ENCODE results near the gene UBLCP1.
A peak's percentile ranks its signal among the peaks of the same experiment; 100 is the strongest.
"Not testable (repeated sequence)": the region's sequence is repeated elsewhere in the genome, so short reads cannot be mapped to it uniquely, and the experiment has no call there.

Gene UBLCP1

DNA sequence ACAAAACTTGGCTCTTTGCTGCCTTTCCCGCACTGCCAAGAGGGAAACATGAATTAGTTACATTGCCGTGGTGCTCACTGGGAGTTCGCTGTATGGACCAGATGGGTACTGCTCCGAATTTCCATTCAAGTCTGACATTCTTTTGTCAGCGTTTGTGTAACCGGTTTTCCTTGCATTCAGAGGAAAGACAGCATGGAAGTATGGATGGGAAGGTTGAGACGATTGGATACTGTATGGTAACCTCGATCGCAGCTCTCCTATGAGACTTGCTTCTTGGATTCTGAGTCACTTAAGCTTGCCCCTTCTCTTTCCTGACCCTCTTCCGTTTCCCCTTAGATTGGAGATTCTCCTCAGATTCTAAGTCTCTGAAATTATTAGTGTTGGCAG lies 625 bp upstream of the UBLCP1 start:
- peak overlapping the region; percentile 95 for H3K4me3 ChIP-seq (ENCODE audit: low read depth, low read length)
- DNase-seq (ENCODE audit: low read depth), result no peak
- TF ChIP-seq, protein P1, sequence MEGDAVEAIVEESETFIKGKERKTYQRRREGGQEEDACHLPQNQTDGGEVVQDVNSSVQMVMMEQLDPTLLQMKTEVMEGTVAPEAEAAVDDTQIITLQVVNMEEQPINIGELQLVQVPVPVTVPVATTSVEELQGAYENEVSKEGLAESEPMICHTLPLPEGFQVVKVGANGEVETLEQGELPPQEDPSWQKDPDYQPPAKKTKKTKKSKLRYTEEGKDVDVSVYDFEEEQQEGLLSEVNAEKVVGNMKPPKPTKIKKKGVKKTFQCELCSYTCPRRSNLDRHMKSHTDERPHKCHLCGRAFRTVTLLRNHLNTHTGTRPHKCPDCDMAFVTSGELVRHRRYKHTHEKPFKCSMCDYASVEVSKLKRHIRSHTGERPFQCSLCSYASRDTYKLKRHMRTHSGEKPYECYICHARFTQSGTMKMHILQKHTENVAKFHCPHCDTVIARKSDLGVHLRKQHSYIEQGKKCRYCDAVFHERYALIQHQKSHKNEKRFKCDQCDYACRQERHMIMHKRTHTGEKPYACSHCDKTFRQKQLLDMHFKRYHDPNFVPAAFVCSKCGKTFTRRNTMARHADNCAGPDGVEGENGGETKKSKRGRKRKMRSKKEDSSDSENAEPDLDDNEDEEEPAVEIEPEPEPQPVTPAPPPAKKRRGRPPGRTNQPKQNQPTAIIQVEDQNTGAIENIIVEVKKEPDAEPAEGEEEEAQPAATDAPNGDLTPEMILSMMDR (IDR thresholded peaks at IDR 0.05; ENCODE audit: low read depth, low read length, missing control alignments), result no peak
- in situ Hi-C loops (cut with HindIII; ENCODE audit: low sequenced_read_pairs), result no loop called here

DNA sequence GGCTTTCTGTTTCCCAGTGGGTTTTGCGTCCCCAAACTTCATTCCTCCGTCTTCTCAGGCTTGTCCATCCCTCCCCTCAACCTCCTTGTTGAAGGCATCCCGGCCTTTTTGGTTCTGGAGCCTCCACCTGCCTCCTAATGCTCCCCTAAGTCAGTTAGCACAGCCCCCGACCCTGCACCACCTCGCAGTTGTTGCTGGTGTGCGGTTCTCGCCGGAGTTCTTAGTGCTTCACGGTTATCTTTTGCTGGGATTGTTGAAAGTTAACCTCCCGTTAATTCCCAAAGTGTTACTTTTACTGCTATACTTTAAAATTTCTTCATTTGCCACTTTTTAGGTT lies 447 bp downstream of the UBLCP1 start:
- in situ Hi-C loops (cut with HindIII; ENCODE audit: low sequenced_read_pairs), result no loop called here
- H3K4me3 ChIP-seq (ENCODE audit: low read depth, low read length), result peak overlapping the region; percentile 95
- TF ChIP-seq, protein P1 (IDR thresholded peaks at IDR 0.05; ENCODE audit: low read depth, low read length, missing control alignments), result no peak
- DNase-seq (ENCODE audit: low read depth), result no peak

DNA sequence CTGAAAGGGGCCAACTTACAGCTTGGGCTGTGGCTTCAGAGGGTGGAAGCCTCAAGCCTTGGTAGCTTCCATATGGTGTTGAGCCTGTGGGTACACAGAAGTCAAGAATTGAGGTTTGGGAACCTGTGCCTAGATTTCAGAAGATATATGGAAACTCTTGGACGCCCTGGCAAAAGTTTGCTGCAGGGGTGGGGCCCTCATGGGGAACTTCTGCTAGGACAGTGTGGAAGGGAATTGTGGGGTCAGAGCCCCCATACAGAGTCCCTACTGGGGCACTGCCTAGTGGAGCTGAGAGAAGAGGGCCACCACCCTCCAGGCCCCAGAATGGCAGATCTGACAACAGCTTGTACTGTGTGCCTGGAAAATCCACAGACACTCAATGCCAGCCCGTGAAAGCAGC lies 3.7 kb downstream of the UBLCP1 start:
- DNase-seq (ENCODE audit: low read depth); in situ Hi-C loops (cut with HindIII; ENCODE audit: low sequenced_read_pairs): not testable (repeated sequence)

DNA sequence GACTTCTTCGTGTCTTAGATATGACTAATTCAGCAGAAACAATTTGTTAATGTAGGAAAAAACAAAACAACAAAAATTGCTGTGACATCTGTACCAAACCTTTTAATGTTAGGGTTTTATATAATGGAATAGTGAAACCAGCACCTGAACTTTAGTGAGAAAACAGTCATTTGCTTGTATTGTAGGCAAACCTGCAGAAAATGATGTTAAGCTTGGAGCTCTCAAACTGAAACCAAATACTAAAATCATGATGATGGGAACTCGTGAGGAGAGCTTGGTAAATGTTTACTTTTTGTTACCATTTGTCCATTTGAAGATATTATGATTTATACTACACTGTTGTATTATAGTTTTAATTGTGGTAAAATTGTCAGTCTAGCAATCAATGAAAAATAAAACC lies 6.6 kb downstream of the UBLCP1 start:
- in situ Hi-C loops (cut with HindIII; ENCODE audit: low sequenced_read_pairs), result no loop called here
- TF ChIP-seq, protein P1 (IDR thresholded peaks at IDR 0.05; ENCODE audit: low read depth, low read length, missing control alignments), result no peak
- no peak for DNase-seq (ENCODE audit: low read depth)
- no peak overlapping the region for H3K4me3 ChIP-seq (ENCODE audit: low read depth, low read length)

More for the DNA sequence above, 3.7 kb downstream of the UBLCP1 start:
- not testable (repeated sequence) for H3K4me3 ChIP-seq (ENCODE audit: low read depth, low read length)

DNA sequence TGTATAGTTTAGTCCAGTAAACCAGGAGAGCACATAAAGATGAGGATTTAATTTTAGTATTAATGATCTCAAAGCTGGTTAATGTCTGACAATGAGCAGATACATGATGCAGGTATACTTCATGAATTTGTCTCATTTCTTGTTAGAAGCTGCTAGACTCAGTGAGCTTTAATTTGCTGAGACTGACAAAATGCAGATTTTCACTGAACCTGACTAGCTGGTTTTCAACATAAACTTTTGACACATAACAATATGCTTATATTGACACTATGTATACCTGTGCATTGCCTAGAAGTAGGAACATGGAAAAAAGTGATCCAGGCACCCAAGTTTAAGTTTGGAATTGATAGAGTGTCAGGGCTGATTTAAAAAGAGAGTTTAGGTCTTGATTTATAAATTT lies 10.8 kb downstream of the UBLCP1 start:
- no peak for DNase-seq (ENCODE audit: low read depth)
- no peak overlapping the region for H3K4me3 ChIP-seq (ENCODE audit: low read depth, low read length)
- in situ Hi-C loops (cut with HindIII; ENCODE audit: low sequenced_read_pairs), result no loop called here
- TF ChIP-seq, protein P1 (IDR thresholded peaks at IDR 0.05; ENCODE audit: low read depth, low read length, missing control alignments), result no peak

DNA sequence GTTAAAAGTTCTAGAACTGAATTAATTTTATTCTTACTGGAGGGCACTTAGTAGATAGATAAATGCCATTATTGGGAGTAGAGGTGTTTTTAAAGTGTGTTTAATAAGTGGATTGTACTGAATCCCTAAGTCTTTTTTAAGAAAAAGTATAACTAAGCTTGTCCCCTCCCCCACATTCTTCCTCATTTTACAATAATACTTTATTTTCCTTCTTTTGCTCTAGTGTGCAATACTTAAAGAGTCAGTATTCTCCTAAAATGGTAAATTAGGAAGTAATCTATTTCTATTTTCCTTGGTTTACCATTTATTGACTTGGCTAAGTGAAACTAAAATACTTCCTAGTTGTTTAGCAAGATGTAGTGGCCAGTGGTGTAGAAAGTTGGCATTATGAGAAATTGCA lies 11.6 kb downstream of the UBLCP1 start:
- in situ Hi-C loops (cut with HindIII; ENCODE audit: low sequenced_read_pairs), result loop anchor here (25.0 kb wide), 1 partner anchor 713 kb away; no protein-coding TSS in a partner anchor
- no peak for DNase-seq (ENCODE audit: low read depth)
- TF ChIP-seq, protein P1 (IDR thresholded peaks at IDR 0.05; ENCODE audit: low read depth, low read length, missing control alignments), result no peak
- no peak overlapping the region for H3K4me3 ChIP-seq (ENCODE audit: low read depth, low read length)

DNA sequence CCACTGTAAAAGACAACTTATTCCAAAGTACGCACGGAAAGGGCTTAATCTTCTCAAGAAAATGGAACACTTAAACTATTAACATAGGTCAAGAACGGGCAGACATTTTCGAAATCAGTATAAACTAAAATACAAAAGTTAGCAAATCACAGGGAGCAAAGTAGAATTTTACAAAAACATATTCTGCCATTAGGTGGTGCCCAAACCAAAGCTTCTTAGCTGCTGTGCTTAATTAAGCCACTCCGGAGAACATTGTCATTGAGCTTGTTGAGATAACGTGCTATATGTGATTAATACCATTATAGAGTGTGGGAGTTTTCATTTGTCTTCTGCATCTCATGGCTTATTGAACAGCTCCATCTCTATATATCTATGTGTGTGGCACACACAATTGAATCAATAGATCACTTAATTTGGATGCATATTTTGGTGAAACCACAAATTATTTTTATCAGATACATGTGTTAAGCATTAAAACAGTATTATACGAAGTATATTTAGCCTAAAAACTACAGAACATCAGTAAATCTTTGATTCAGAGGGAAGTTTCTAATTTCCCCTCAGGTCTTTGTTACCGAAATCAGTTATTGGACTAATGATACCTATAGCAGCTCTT lies 23.4 kb downstream of the UBLCP1 start:
- DNase-seq (ENCODE audit: low read depth), result peak; percentile 37
- in situ Hi-C loops (cut with HindIII; ENCODE audit: low sequenced_read_pairs), result loop anchor here (25.0 kb wide), 1 partner anchor 701 kb away; no protein-coding TSS in a partner anchor
- H3K4me3 ChIP-seq (ENCODE audit: low read depth, low read length), result no peak overlapping the region
- TF ChIP-seq, protein P1 (IDR thresholded peaks at IDR 0.05; ENCODE audit: low read depth, low read length, missing control alignments), result peak; percentile 49
